RWPE2 (cell line): ENCODE data around the gene NEIL3.

Experiments used
- ATAC-seq: fragments of 200-7000 bp; cut with Tn5 transposase; 3 replicates; pipeline ENCODE4 v1.9.1; 2021; ENCODE audit warnings: low read depth
- DNase-seq: peaks from one replicate; pipeline ENCODE4 v3.0.0-alpha.2; 2020; ENCODE audit warnings: low spot score
- H3K27ac ChIP-seq: fragments of 450-650 bp; 2 replicates; pipeline ENCODE4 v1.5.1; 2017; ENCODE audit warnings: mild to moderate bottlenecking; ENCODE audit not compliant: poor library complexity, severe bottlenecking
- H3K27me3 ChIP-seq: fragments of 250-450 bp; sonication (Bioruptor Pico); 2 replicates; pipeline ENCODE4 v1.5.1; 2021; ENCODE audit warnings: mild to moderate bottlenecking, moderate library complexity; ENCODE audit not compliant: insufficient read depth, poor library complexity, severe bottlenecking
- H3K36me3 ChIP-seq: fragments of 250-450 bp; sonication (Bioruptor Pico); 2 replicates; pipeline ENCODE4 v1.5.1; 2020; ENCODE audit warnings: low read depth, mild to moderate bottlenecking, moderate library complexity
- H3K4me1 ChIP-seq: fragments of 250-450 bp; sonication (Bioruptor Pico); 2 replicates; pipeline ENCODE4 v1.5.1; 2021; ENCODE audit warnings: mild to moderate bottlenecking, moderate library complexity; ENCODE audit not compliant: insufficient read depth, poor library complexity, severe bottlenecking
- H3K4me3 ChIP-seq: fragments of 250-450 bp; sonication (Bioruptor Pico); 2 replicates; pipeline ENCODE4 v1.5.1; 2021; ENCODE audit warnings: mild to moderate bottlenecking, moderate library complexity; ENCODE audit not compliant: severe bottlenecking
- H3K9me3 ChIP-seq: fragments of 250-450 bp; sonication (Bioruptor Pico); 2 replicates; pipeline ENCODE4 v1.5.1; 2021; ENCODE audit warnings: mild to moderate bottlenecking, moderate library complexity; ENCODE audit not compliant: severe bottlenecking
- TF ChIP-seq, protein P1 (sequence below): fragments of 450-650 bp; IDR thresholded peaks from one replicate; pipeline ENCODE4 v1.5.1; 2017; ENCODE audit warnings: mild to moderate bottlenecking, moderate library complexity; ENCODE audit not compliant: poor library complexity, severe bottlenecking

Gene NEIL3

DNA sequence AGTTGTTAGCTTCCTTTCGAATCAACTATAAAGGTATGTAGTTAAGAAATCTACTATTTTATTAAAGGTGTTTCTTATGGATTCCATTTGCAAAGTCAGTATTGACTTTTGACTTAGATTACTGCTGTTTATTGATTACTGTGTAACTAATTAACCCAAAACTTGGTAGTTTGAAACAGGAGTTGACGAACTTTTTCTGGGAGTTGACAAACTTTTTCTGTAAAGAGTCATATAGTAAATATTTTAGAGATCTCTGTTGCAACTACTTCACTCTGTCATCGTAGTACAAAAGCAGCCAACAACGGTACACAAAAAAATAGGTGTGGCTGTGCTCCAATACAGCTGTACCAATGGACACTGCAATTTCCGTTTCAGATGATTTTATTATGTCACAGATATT lies 102.3 kb downstream of the NEIL3 start:
- TF ChIP-seq, protein P1, sequence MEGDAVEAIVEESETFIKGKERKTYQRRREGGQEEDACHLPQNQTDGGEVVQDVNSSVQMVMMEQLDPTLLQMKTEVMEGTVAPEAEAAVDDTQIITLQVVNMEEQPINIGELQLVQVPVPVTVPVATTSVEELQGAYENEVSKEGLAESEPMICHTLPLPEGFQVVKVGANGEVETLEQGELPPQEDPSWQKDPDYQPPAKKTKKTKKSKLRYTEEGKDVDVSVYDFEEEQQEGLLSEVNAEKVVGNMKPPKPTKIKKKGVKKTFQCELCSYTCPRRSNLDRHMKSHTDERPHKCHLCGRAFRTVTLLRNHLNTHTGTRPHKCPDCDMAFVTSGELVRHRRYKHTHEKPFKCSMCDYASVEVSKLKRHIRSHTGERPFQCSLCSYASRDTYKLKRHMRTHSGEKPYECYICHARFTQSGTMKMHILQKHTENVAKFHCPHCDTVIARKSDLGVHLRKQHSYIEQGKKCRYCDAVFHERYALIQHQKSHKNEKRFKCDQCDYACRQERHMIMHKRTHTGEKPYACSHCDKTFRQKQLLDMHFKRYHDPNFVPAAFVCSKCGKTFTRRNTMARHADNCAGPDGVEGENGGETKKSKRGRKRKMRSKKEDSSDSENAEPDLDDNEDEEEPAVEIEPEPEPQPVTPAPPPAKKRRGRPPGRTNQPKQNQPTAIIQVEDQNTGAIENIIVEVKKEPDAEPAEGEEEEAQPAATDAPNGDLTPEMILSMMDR, result no peak

More for the DNA sequence above, 102.3 kb downstream of the NEIL3 start:
- H3K4me3 ChIP-seq, result no peak overlapping the region
- H3K9me3 ChIP-seq, result no peaks in the 10 kb centered on the region
- H3K4me1 ChIP-seq, result no peaks in the 10 kb centered on the region
- no peak overlapping the region for H3K27ac ChIP-seq
- ATAC-seq (no peak), DNase-seq (no peak)
- H3K27me3 ChIP-seq, result no peaks in the 10 kb centered on the region
- H3K36me3 ChIP-seq, result no peaks in the 10 kb centered on the region
